HEK293 (cell line): ENCODE measurements around the gene IPO11.

Experiments used
- CTCF ChIA-PET: fragments of 350-600 bp; formaldehyde crosslinking; extraction: SDS; loops from one replicate; lab custom pipeline; 2021; ENCODE audit warnings: antibody characterized with exemption; lab: Yijun Ruan, JAX
- POLR2A ChIA-PET: fragments of 300-600 bp; formaldehyde crosslinking; extraction: SDS; loops from one replicate; lab custom pipeline; 2020; ENCODE audit warnings: antibody characterized with exemption, inconsistent platforms; lab: Yijun Ruan, JAX
- H3K27ac ChIP-seq: fragments of 200-500 bp; sonication (Bioruptor generic); 2 replicates; pipeline ENCODE4 v1.5.1; 2014; ENCODE audit warnings: low read depth, low read length, control low read depth, inconsistent platforms; ENCODE audit errors: extremely low read depth
- H3K36me3 ChIP-seq, 2 experiments: fragments of 200-500 bp in 1 of 2; sonication (Bioruptor generic) in 1 of 2; 1 replicate in 1 of 2; 2 replicates in 1 of 2; pipeline ENCODE4 v1.5.1; 2014 to 2017; ENCODE audit warnings: inconsistent platforms in 2 of 2, low read length in 2 of 2; ENCODE audit not compliant: control insufficient read depth in 2 of 2, insufficient read depth in 1 of 2
- H3K4me1 ChIP-seq: fragments of 200-500 bp; sonication (Bioruptor generic); 2 replicates; pipeline ENCODE4 v1.5.1; 2014; ENCODE audit warnings: mild to moderate bottlenecking, low read length, inconsistent platforms; ENCODE audit not compliant: control insufficient read depth, insufficient read depth
- H3K4me3 ChIP-seq: 2 replicates; pipeline ENCODE4 v1.5.1; 2011; ENCODE audit warnings: low read depth, mild to moderate bottlenecking, control low read depth, low read length, moderate library complexity
- H3K9me3 ChIP-seq: fragments of 200-500 bp; sonication (Bioruptor generic); 2 replicates; pipeline ENCODE4 v1.5.1; 2014; ENCODE audit warnings: low read depth, low read length, inconsistent platforms; ENCODE audit not compliant: control insufficient read depth, insufficient read depth
- KLF1 ChIP-seq: fragments of 450-650 bp; formaldehyde crosslinking; IDR thresholded peaks from 2 replicates; pipeline ENCODE4 v1.5.1; 2016; ENCODE audit warnings: missing biosample characterization, missing genetic modification characterization
- MYNN ChIP-seq: fragments of 450-650 bp; formaldehyde crosslinking; IDR thresholded peaks from 2 replicates; pipeline ENCODE4 v1.5.1; 2016; ENCODE audit warnings: missing biosample characterization, missing genetic modification characterization, borderline replicate concordance
- PRDM1 ChIP-seq: fragments of 450-650 bp; formaldehyde crosslinking; IDR thresholded peaks from 2 replicates; pipeline ENCODE4; 2016; ENCODE audit warnings: missing biosample characterization, missing genetic modification characterization
- ZBTB20 ChIP-seq: fragments of 450-650 bp; formaldehyde crosslinking; IDR thresholded peaks from 2 replicates; pipeline ENCODE4 v1.5.1; 2016; ENCODE audit warnings: missing biosample characterization, missing genetic modification characterization
- ZBTB7A ChIP-seq: fragments of 450-650 bp; formaldehyde crosslinking; IDR thresholded peaks from 2 replicates; pipeline ENCODE4 v1.5.1; 2016; ENCODE audit warnings: low read depth, missing biosample characterization, missing genetic modification characterization
- ZIC2 ChIP-seq: fragments of 450-650 bp; formaldehyde crosslinking; IDR thresholded peaks from 2 replicates; pipeline ENCODE4 v1.5.1; 2016; ENCODE audit warnings: missing biosample characterization, missing genetic modification characterization
- ZNF10 ChIP-seq: fragments of 450-650 bp; formaldehyde crosslinking; IDR thresholded peaks from 2 replicates; pipeline ENCODE4 v1.5.1; 2017; ENCODE audit warnings: missing biosample characterization, missing genetic modification characterization
- ZNF121 ChIP-seq: fragments of 450-650 bp; formaldehyde crosslinking; IDR thresholded peaks from 2 replicates; pipeline ENCODE4 v1.5.1; 2016; ENCODE audit warnings: missing biosample characterization, missing genetic modification characterization
- ZNF140 ChIP-seq: fragments of 450-650 bp; formaldehyde crosslinking; IDR thresholded peaks from 2 replicates; pipeline ENCODE4 v1.5.1; 2016; ENCODE audit warnings: missing biosample characterization, missing genetic modification characterization
- ZNF174 ChIP-seq: fragments of 450-650 bp; formaldehyde crosslinking; IDR thresholded peaks from 2 replicates; pipeline ENCODE4 v1.5.0; 2017; ENCODE audit warnings: missing biosample characterization, mild to moderate bottlenecking, missing genetic modification characterization
- ZNF214 ChIP-seq: fragments of 450-650 bp; formaldehyde crosslinking; IDR thresholded peaks from 2 replicates; pipeline ENCODE4 v1.5.1; 2017; ENCODE audit warnings: missing biosample characterization, mild to moderate bottlenecking, missing genetic modification characterization, borderline replicate concordance
- ZNF292 ChIP-seq: fragments of 450-650 bp; formaldehyde crosslinking; IDR thresholded peaks from 2 replicates; pipeline ENCODE4 v1.5.1; 2016; ENCODE audit warnings: low read depth, missing biosample characterization, missing genetic modification characterization, borderline replicate concordance
- ZNF391 ChIP-seq: fragments of 450-650 bp; formaldehyde crosslinking; IDR thresholded peaks from 2 replicates; pipeline ENCODE4 v1.5.1; 2016; ENCODE audit warnings: low read depth, missing biosample characterization, missing genetic modification characterization, borderline replicate concordance
- ZNF423 ChIP-seq: fragments of 450-650 bp; formaldehyde crosslinking; IDR thresholded peaks from 2 replicates; pipeline ENCODE4 v1.5.1; 2016; ENCODE audit warnings: missing biosample characterization, missing genetic modification characterization
- ZNF555 ChIP-seq: fragments of 450-650 bp; formaldehyde crosslinking; conservative IDR thresholded peaks from 2 replicates; pipeline ENCODE4 v1.5.1; 2017; ENCODE audit warnings: missing biosample characterization, mild to moderate bottlenecking, missing genetic modification characterization, inconsistent platforms
- ZNF654 ChIP-seq: fragments of 450-650 bp; formaldehyde crosslinking; IDR thresholded peaks from 2 replicates; pipeline ENCODE4 v1.5.1; 2016; ENCODE audit warnings: low read depth, missing biosample characterization, missing genetic modification characterization
- TF ChIP-seq, protein P1 (sequence below): fragments of 450-650 bp; formaldehyde crosslinking; IDR thresholded peaks from 2 replicates; pipeline ENCODE4 v1.5.1; 2017; ENCODE audit warnings: missing biosample characterization, missing genetic modification characterization

Gene IPO11

DNA sequence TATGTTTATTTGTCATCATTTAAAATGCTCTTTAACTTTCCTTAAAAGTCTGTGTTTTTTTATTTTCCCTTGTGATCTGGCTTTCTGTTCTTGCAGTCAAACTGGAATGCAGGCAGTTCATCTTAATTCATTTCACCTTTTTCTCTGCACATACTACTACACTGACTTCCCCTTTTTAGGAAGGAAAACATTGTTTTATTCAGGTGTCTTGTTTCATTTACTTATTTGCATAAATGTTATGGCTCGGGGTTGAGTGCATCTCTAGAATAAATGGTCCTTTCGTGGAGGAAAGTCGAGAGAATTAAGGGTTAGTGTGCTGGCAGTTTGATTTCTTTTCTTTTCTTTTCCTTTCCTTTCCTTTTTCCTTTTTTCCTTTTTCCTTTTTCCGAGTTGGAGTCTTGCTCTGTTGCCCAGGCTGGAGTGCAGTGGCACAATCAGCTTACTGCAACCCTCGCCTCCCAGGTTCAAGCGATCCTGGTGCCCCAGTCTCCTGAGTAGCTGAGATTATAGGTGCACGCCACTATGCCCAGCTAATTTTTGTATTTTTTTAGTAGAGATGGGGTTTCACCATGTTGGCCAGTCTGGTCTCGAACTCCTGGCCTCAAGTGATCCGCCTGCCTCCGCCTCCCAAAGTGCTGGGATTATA is 90.0 kb downstream of the IPO11 start:
- Histone ChIP-seq H3K4me1 (no peaks in the 10 kb centered on the region), H3K36me3 (peaks cover 14 to 19% of the 10 kb centered on the region in 2 experiments; a peak in 2 of 3 replicates), H3K27ac (no peak overlapping the region), H3K4me3 (no peak overlapping the region), H3K9me3 (no peaks in the 10 kb centered on the region)
- TF ChIP-seq PRDM1 (tag by site-specific recombination) (peak; percentile 91), ZNF214 (tag by site-specific recombination) (no peak), ZBTB7A (tag by site-specific recombination) (no peak), KLF1 (tag by site-specific recombination) (no peak), ZNF555 (tag by site-specific recombination) (no peak), ZNF121 (tag by site-specific recombination) (peak; percentile 72), ZNF654 (no peak)
- ChIA-PET CTCF (no interaction called here), POLR2A (no interaction called here)

DNA sequence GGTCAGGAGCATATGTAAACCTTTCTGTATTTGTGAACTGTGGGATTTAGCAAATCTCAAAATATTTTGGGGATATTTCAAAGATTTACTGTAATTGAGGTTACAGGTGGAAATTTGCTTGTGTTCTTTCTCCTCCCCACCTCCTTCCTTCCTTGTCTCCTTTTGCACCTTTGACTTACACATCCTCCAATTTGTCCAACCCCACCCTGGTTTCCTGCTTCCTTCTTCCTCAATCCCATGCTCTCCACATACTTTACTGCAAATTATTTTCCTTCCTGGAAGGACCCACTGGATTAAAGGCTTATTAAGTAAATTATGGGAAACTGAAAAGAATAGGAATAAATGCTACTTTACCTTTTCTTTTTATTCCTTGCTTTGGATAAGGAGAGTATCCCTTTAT is 91.6 kb downstream of the IPO11 start:
- Histone ChIP-seq H3K36me3 (peaks cover 18% of the 10 kb centered on the region in 2 experiments; a peak in 2 of 3 replicates), H3K4me3 (no peak overlapping the region), H3K27ac (no peak overlapping the region), H3K9me3 (no peaks in the 10 kb centered on the region), H3K4me1 (no peaks in the 10 kb centered on the region)
- TF ChIP-seq ZNF140 (tag by site-specific recombination) (no peak), ZNF391 (no peak), ZIC2 (no peak), PRDM1 (tag by site-specific recombination) (no peak)
- TF ChIP-seq, protein P1, sequence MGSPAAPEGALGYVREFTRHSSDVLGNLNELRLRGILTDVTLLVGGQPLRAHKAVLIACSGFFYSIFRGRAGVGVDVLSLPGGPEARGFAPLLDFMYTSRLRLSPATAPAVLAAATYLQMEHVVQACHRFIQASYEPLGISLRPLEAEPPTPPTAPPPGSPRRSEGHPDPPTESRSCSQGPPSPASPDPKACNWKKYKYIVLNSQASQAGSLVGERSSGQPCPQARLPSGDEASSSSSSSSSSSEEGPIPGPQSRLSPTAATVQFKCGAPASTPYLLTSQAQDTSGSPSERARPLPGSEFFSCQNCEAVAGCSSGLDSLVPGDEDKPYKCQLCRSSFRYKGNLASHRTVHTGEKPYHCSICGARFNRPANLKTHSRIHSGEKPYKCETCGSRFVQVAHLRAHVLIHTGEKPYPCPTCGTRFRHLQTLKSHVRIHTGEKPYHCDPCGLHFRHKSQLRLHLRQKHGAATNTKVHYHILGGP (tag by site-specific recombination): no peak
- POLR2A ChIA-PET: no interaction called here
- CTCF ChIA-PET: no interaction called here

DNA sequence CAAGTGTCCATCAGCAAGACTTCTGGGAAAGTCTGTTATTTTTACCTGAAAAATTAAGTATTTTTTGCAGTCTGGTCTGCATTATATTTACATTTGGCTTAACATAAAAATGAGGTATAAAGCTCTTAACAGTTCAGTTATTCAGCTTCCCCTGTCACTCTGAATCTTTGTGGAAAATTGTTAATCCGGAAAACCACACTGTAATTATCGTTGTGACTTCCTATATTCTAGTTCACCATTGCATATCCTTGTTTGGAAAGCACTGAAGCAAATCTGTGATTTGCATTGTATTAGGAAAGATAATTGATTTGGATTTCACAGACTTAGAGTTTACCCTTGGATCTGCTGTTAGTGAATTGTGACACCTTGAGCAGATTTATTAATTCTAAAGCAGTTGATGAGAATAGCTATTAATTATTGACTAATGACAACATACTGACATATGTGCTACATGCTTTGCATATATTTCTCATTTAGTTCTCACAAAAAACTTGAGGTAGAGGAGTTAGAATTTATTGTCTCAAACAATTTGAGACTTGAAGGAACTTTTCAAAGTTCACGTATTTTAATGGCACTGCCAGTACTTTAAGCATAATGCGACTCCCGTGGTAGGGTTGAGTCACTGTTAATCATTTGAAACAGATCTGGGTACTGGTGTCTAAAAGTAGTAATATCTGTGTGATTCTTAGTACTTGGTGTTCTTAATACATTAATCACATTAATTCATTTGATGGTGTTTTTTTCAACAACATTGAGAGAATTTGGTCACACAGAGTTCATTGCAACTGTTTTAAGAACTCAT is 94.3 kb downstream of the IPO11 start:
- CTCF ChIA-PET: interaction anchor here (0.6 kb wide), 1 partner anchor 22 kb away, joined by 3 read pairs; no protein-coding TSS in a partner anchor
- Histone ChIP-seq H3K4me1 (no peaks in the 10 kb centered on the region), H3K9me3 (no peaks in the 10 kb centered on the region), H3K36me3 (peaks cover 4 to 12% of the 10 kb centered on the region in 2 experiments; a peak in 2 of 3 replicates), H3K27ac (no peak overlapping the region), H3K4me3 (no peak overlapping the region)
- POLR2A ChIA-PET: no interaction called here
- TF ChIP-seq MYNN (tag by site-specific recombination): no peak
- no peak for TF ChIP-seq ZNF214 (tag by site-specific recombination)
- no peak for TF ChIP-seq ZNF174 (tag by site-specific recombination)
- no peak for TF ChIP-seq ZNF292 (tag by site-specific recombination)
- TF ChIP-seq ZNF10: no peak
- no peak for TF ChIP-seq ZBTB20 (tag by site-specific recombination)
- no peak for TF ChIP-seq ZNF423
- TF ChIP-seq ZBTB7A (tag by site-specific recombination): no peak
